Adrenal gland (tissue), 12 donors: ENCODE measurements around the gene IGFL2. TPM values are rescaled to one million over a fixed set of nuclear protein-coding genes. Genes with fewer than 3 reads are reported as not detected.
A peak's percentile ranks its signal among the peaks of the same experiment; 100 is the strongest.
"Not testable (repeated sequence)": the region's sequence is repeated elsewhere in the genome, so short reads cannot be mapped to it uniquely, and the experiment has no call there.

Experiments
- DNase-seq, 7 donors: peaks; one replicate each; pipeline ENCODE4 v3.0.0-alpha.2; 2019 to 2020
- H3K27ac ChIP-seq, 5 donors: fragments of 200-600 bp; sonication (generic) in 4 of 5; 1 replicate in 3 of 5; 2 replicates in 2 of 5; pipeline versions ENCODE4 v1.5.1 to v1.8.0; 2016 to 2020; ENCODE audit warnings: mild to moderate bottlenecking in 1 of 5
- H3K27me3 ChIP-seq: fragments of 200-600 bp; 2 replicates; pipeline ENCODE4 v1.8.0; 2021
- H3K36me3 ChIP-seq, 2 donors: fragments of 200-600 bp; replicated peaks in 1 of 2; 1 replicate in 1 of 2; 2 replicates in 1 of 2; pipeline versions ENCODE4 v1.5.1 to v1.8.0; 2018 to 2022
- H3K4me1 ChIP-seq, 2 donors: fragments of 200-600 bp; replicated peaks in 1 of 2; 1 replicate in 1 of 2; 2 replicates in 1 of 2; pipeline versions ENCODE4 v1.5.1 to v1.8.0; 2018 to 2021
- H3K4me3 ChIP-seq, 4 donors: fragments of 200-600 bp; sonication (generic) in 3 of 4; one replicate each; pipeline ENCODE4 v1.5.1; 2016 to 2018
- H3K9me3 ChIP-seq, 3 donors: fragments of 200-600 bp; sonication (generic) in 1 of 3; replicated peaks in 1 of 3; 1 replicate in 2 of 3; 2 replicates in 1 of 3; pipeline versions ENCODE4 v1.5.1 to v1.8.0; 2016 to 2021
- CTCF ChIP-seq, 6 experiments: fragments of 450-650 bp in 4 of 6; fragments of 200-600 bp in 2 of 6; sonication (generic) in 1 of 6; IDR thresholded peaks; 1 replicate in 5 of 6; 2 replicates in 1 of 6; pipeline versions ENCODE4 v1.5.1 to v1.8.0; 2016 to 2021; ENCODE audit warnings: antibody characterized with exemption in 6 of 6, mild to moderate bottlenecking in 2 of 6, moderate library complexity in 1 of 6
- POLR2A ChIP-seq, 2 donors: fragments of 450-650 bp; IDR thresholded peaks; one replicate each; pipeline ENCODE4 v1.6.1; 2017; ENCODE audit warnings: antibody characterized with exemption in 2 of 2, mild to moderate bottlenecking in 2 of 2, moderate library complexity in 1 of 2
- WGBS, 4 donors: extraction: QIAGEN DNeasy Blood & Tissue Kit in 2 of 4; methylation state at CpG; one replicate each; pipeline versions ENCODE4 v1.1.5 to v1.1.7; 2013 to 2017; 5-methylcytosine and 5-hydroxymethylcytosine counted together
- intact Hi-C, 2 donors: fragments of 100-400 bp; cut with DNase I; formaldehyde crosslinking; loops; one replicate each; pipeline versions ENCODE4 v1.14.1 to v1.15.0; 2022 to 2023
- polyA plus RNA-seq, 3 donors: library from polyadenylated mRNA; stranded (reverse); fragments of 200-250 nt in 2 of 3; fragments of 350-450 nt in 1 of 3; fragmentation: Illumina TruSeq in 1 of 3; extraction: RNeasy Lipid Tissue Mini Kit (QIAGEN cat#74804) in 1 of 3; gene quantifications; one replicate each; pipeline ENCODE4 v1.2.3, GENCODE V29; 2013 to 2014
- total RNA-seq, 9 donors: library from RNA; depleted of rRNA in 4 of 9; stranded (reverse); fragments of >200 nt in 4 of 9; fragments of 120-200 nt in 1 of 9; fragmentation: NEBNext Ultra II Directional in 1 of 9; extraction: Animal tissue kit (Norgen Biotek cat#: 25700) in 1 of 9; gene quantifications; one replicate each; pipeline versions ENCODE4 v1.1.0 to v1.2.4, GENCODE V29; 2013 to 2023
- donor health status: healthy with polysubstance abuse.
- donor health status: Bipolar disorder and iron deficiency.
- donor health status: DM: yes; HTN: yes; CAD: no.
- donor health status: DM: no; HTN: no; CAD: no.
- donor health status: DM: no; HTN: no; CAD: no.
- donor health status: DM: yes; HTN: yes; CAD: no.

The IGFL2 gene
- total and polyA plus RNA-seq, 12 donors: 0.11 TPM; not detected in 11

GRCh38 chr19:46191972-46192371 lies 43.9 kb downstream of the IGFL2 start:
- WGBS, 4 donors: 26 to 37% (median 33%) methylated on average over 3 of the region's 3 CpGs
- no peak overlapping the region for H3K4me3 ChIP-seq

GRCh38 chr19:46192626-46192991 lies 44.6 kb downstream of the IGFL2 start:
- WGBS, 4 donors: 60 to 69% (median 67%) methylated on average over 5 of the region's 5 CpGs
- DNase-seq, H3K9me3 ChIP-seq, H3K36me3 ChIP-seq, intact Hi-C loops, H3K4me3 ChIP-seq, H3K27me3 ChIP-seq: not testable (repeated sequence)
- peak overlapping the region in 4 of 5 donors; percentile 43 to 69 (median 65) for H3K27ac ChIP-seq
- H3K4me1 ChIP-seq: peaks cover 8 to 14% of the 10 kb centered on the region in 2 donors

More at GRCh38 chr19:46191972-46192371, 43.9 kb downstream of the IGFL2 start:
- peak overlapping the region in 2 of 5 donors; percentile 18 to 52 for H3K27ac ChIP-seq
- no peaks in the 10 kb centered on the region for H3K36me3 ChIP-seq
- no peak for TF ChIP-seq CTCF (IDR thresholded peaks at IDR 0.05)
- no peak for TF ChIP-seq POLR2A (IDR thresholded peaks at IDR 0.05)
- no peaks in the 10 kb centered on the region for H3K9me3 ChIP-seq
- intact Hi-C loops: no loop called here
- H3K4me1 ChIP-seq: peaks cover 8 to 14% of the 10 kb centered on the region in 2 donors
- DNase-seq: peak in 1 of 7 donors; percentile 34
- peaks cover 4% of the 10 kb centered on the region for H3K27me3 ChIP-seq

GRCh38 chr19:46192992-46193650 lies 45.1 kb downstream of the IGFL2 start:
- 12 to 19% (median 16%) methylated on average over 11 of the region's 11 CpGs for WGBS, 4 donors

GRCh38 chr19:46193678-46194077 lies 45.6 kb downstream of the IGFL2 start:
- no peak overlapping the region for H3K4me3 ChIP-seq
- H3K9me3 ChIP-seq: no peaks in the 10 kb centered on the region
- no peak for DNase-seq
- peaks cover 4% of the 10 kb centered on the region for H3K27me3 ChIP-seq
- no peak for TF ChIP-seq CTCF (IDR thresholded peaks at IDR 0.05)
- no peak for TF ChIP-seq POLR2A (IDR thresholded peaks at IDR 0.05)
- H3K36me3 ChIP-seq: no peaks in the 10 kb centered on the region
- WGBS, 4 donors: 71 to 79% (median 74%) methylated on average over 4 of the region's 4 CpGs
- intact Hi-C loops: no loop called here
- peak overlapping the region in 3 of 5 donors; percentile 30 to 69 (median 68) for H3K27ac ChIP-seq
- H3K4me1 ChIP-seq: peaks cover 15 to 19% of the 10 kb centered on the region in 2 donors

More at GRCh38 chr19:46192992-46193650, 45.1 kb downstream of the IGFL2 start:
- peak overlapping the region in 4 of 5 donors; percentile 43 to 69 (median 65) for H3K27ac ChIP-seq
- peaks cover 9 to 14% of the 10 kb centered on the region in 2 donors for H3K4me1 ChIP-seq
- intact Hi-C loops: no loop called here
- no peak overlapping the region for H3K4me3 ChIP-seq
- H3K27me3 ChIP-seq: peaks cover 4% of the 10 kb centered on the region
- no peaks in the 10 kb centered on the region for H3K9me3 ChIP-seq
- TF ChIP-seq CTCF (IDR thresholded peaks at IDR 0.05) (no peak), POLR2A (IDR thresholded peaks at IDR 0.05) (peak in 1 of 2 donors; percentile 68)
- H3K36me3 ChIP-seq: no peaks in the 10 kb centered on the region
- DNase-seq: peak; percentile 74 to 96 (median 91)

GRCh38 chr19:46195104-46195503 lies 47.1 kb downstream of the IGFL2 start:
- Histone ChIP-seq H3K4me1 (peaks cover 24 to 25% of the 10 kb centered on the region in 2 donors), H3K27me3 (no peaks in the 10 kb centered on the region), H3K4me3 (no peak overlapping the region), H3K9me3 (no peaks in the 10 kb centered on the region), H3K27ac (no peak overlapping the region), H3K36me3 (no peaks in the 10 kb centered on the region)
- intact Hi-C loops: no loop called here
- no peak for TF ChIP-seq CTCF (IDR thresholded peaks at IDR 0.05)
- TF ChIP-seq POLR2A (IDR thresholded peaks at IDR 0.05): no peak
- WGBS, 4 donors: 91 to 97% (median 95%) methylated on average over 3 of the region's 3 CpGs
- DNase-seq: no peak

GRCh38 chr19:46195919-46196318 lies 47.9 kb downstream of the IGFL2 start:
- DNase-seq, H3K4me3 ChIP-seq, H3K36me3 ChIP-seq, H3K27ac ChIP-seq, H3K9me3 ChIP-seq, intact Hi-C loops, H3K27me3 ChIP-seq: not testable (repeated sequence)
- H3K4me1 ChIP-seq: peaks cover 25% of the 10 kb centered on the region in 2 donors
- 71 to 97% (median 90%) methylated on average over 3 to 7 of the region's 7 CpGs for WGBS, 4 donors
